NCI-H774 (cell line): Measurements from ENCODE around the gene BACH2.
"Not testable (repeated sequence)": the region's sequence is repeated elsewhere in the genome, so short reads cannot be mapped to it uniquely, and the experiment has no call there.

ENCODE experiments used
- DNase-seq: peaks from one replicate; lab custom pipeline; 2025; lab: John Stamatoyannopoulos, UW

Gene BACH2

GRCh38 chr6:90296341-90297114 is at the start of gene BACH2:
TSS of gene BACH2 (minus strand) at chr6:90296843. CDS start at chr6:90008844, 287,999 bp downstream.
- DNase-seq, result peak; percentile 90

- no peak for DNase-seq
Observed at GRCh38 chr6:90343576-90343975, 46.9 kb upstream of the BACH2 start.

- DNase-seq, result no peak
Observed at GRCh38 chr6:90338409-90338808, 41.8 kb upstream of the BACH2 start.

GRCh38 chr6:90336388-90336947 is 39.8 kb upstream of the BACH2 start:
- no peak for DNase-seq

GRCh38 chr6:90333928-90334327 is 37.3 kb upstream of the BACH2 start:
- DNase-seq, result no peak

- not testable (repeated sequence) for DNase-seq
Observed at GRCh38 chr6:90332978-90333543, 36.4 kb upstream of the BACH2 start.

- no peak for DNase-seq
Observed at GRCh38 chr6:90329386-90330077, 32.9 kb upstream of the BACH2 start.

- DNase-seq, result no peak
Observed at GRCh38 chr6:90328004-90328403, 31.4 kb upstream of the BACH2 start.

GRCh38 chr6:90326404-90327057 is 29.9 kb upstream of the BACH2 start:
- DNase-seq, result no peak

GRCh38 chr6:90323706-90324105 is 27.1 kb upstream of the BACH2 start:
- no peak for DNase-seq

- no peak for DNase-seq
Observed at GRCh38 chr6:90322976-90323474, 26.4 kb upstream of the BACH2 start.

- DNase-seq, result no peak
Observed at GRCh38 chr6:90319979-90320685, 23.5 kb upstream of the BACH2 start.

- no peak for DNase-seq
Observed at GRCh38 chr6:90319044-90319443, 22.4 kb upstream of the BACH2 start.

GRCh38 chr6:90315986-90316385 is 19.3 kb upstream of the BACH2 start:
- DNase-seq, result no peak

GRCh38 chr6:90315354-90315950 is 18.8 kb upstream of the BACH2 start:
- no peak for DNase-seq

GRCh38 chr6:90314514-90314913 is 17.9 kb upstream of the BACH2 start:
- DNase-seq, result no peak

- DNase-seq, result no peak
Observed at GRCh38 chr6:90311569-90311968, 14.9 kb upstream of the BACH2 start.

- DNase-seq, result no peak
Observed at GRCh38 chr6:90305800-90306448, 9.3 kb upstream of the BACH2 start.

GRCh38 chr6:90304308-90304707 is 7.7 kb upstream of the BACH2 start:
- DNase-seq, result no peak

GRCh38 chr6:90303039-90303438 is 6.4 kb upstream of the BACH2 start:
- no peak for DNase-seq

GRCh38 chr6:90302320-90302719 is 5.7 kb upstream of the BACH2 start:
- DNase-seq, result no peak
